ENCODE measurements around the gene ZNF687. TPM values are rescaled to one million over a fixed set of nuclear protein-coding genes. Genes with fewer than 3 reads are reported as not detected.
"Not testable (repeated sequence)": the region's sequence is repeated elsewhere in the genome, so short reads cannot be mapped to it uniquely, and the experiment has no call there.

The ZNF687 gene
- total RNA-seq, 2 experiments from 2014 or later: 27.0 to 29.9 TPM

DNA sequence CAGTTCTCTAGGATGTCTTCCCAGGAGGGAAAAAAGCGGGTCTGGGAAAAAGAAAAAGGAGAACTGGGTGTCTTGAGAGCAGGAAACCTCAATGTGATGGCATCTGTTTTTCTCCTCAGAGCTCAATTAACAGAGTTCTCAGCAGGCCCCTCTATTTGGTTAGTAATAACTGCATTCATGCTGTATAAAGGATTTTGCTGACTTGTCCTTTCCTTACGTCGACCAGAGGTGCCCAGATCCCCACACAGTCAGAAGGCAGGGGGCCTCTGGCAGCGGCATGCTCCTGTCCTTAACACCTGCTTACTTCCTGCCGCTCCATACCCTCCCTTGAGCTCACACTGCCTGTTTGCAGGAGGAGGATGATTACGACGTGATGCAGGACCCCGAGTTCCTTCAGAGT is 15.3 kb upstream of the ZNF687 start:
- no peak overlapping the region for H3K4me3 Mint-ChIP-seq
- no peak overlapping the region for H3K27ac Mint-ChIP-seq
- no peaks in the 10 kb centered on the region for H3K4me1 Mint-ChIP-seq
- H3K27me3 Mint-ChIP-seq: no peaks in the 10 kb centered on the region
- no peak for DNase-seq
- peaks cover 13% of the 10 kb centered on the region for H3K36me3 Mint-ChIP-seq
- H3K9me3 Mint-ChIP-seq: no peaks in the 10 kb centered on the region

DNA sequence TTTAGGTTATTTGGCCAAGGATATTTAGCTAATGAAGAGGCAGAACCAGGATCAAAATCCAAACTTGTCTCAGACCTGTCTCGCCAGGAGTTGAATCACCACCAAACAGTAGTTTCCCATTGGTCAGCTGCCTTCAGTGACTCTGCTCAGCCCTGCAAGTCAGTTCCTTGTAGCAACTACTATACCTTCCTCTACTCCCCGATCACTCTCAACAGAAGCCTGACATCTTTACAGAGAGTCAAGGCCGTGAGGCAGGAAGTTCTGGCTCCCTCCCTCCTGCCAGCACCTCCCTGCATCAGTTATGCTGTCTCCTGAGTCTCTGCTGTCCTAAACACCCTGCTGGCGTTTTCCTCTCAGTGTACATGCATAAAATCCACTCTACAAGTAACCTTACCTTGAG is 14.3 kb upstream of the ZNF687 start:
- Mint-ChIP-seq H3K27ac (no peak overlapping the region), H3K36me3 (peaks cover 15% of the 10 kb centered on the region), H3K27me3 (no peaks in the 10 kb centered on the region), H3K9me3 (no peaks in the 10 kb centered on the region), H3K4me3 (no peak overlapping the region), H3K4me1 (no peaks in the 10 kb centered on the region)
- DNase-seq: no peak

DNA sequence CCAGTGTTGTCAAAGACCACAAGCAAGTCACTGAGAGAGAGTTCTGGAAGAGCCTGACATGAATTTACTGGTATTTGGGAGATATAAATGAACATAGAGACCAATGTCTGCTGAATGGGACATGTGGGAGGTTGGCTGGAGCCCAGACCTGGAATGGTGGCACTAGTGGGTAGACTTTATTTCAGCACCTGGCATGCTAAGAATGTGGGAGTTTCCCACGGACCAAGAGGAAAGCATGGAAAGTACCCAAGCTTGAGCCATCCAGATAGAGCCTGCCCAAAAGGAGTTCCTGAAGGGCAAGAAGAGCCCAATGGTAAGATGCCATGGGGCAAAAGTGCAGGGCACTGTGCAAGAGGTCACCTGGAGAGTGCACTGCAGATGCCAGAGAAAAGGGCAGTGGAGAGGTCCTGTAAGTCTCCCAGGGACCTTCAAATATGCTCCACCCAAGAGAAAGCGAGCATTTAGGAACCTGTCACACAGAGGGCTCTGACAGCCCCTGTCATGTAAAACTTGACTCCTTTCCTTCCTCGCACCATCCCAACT is 8.1 kb upstream of the ZNF687 start:
- no peaks in the 10 kb centered on the region for H3K27me3 Mint-ChIP-seq
- no peaks in the 10 kb centered on the region for H3K9me3 Mint-ChIP-seq
- DNase-seq: no peak
- peaks cover 5% of the 10 kb centered on the region for H3K36me3 Mint-ChIP-seq
- no peak overlapping the region for H3K27ac Mint-ChIP-seq
- H3K4me3 Mint-ChIP-seq: no peak overlapping the region
- peaks cover 17% of the 10 kb centered on the region for H3K4me1 Mint-ChIP-seq

DNA sequence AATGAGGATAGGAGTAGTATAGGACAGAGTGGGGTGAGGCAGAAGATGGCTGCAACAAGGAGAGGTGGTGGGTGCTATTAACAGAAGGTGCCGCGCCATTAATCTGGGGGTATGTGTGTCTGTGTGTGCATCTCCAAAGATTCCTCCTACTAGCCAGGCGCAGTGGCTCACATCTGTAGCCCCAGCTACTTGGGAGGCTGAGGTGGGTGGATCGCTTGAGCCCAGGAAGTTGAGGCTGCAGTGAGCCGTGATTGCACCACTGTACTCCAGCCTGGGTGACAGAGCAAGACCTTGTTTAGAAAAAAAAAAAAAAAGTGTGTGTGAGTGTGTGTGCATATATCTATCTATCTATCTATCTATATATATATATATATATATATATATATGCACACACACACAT is 6.8 kb upstream of the ZNF687 start:
- not testable (repeated sequence) for H3K27ac Mint-ChIP-seq, H3K36me3 Mint-ChIP-seq, DNase-seq, H3K9me3 Mint-ChIP-seq, H3K4me3 Mint-ChIP-seq, H3K27me3 Mint-ChIP-seq
- H3K4me1 Mint-ChIP-seq: peaks cover 18% of the 10 kb centered on the region

DNA sequence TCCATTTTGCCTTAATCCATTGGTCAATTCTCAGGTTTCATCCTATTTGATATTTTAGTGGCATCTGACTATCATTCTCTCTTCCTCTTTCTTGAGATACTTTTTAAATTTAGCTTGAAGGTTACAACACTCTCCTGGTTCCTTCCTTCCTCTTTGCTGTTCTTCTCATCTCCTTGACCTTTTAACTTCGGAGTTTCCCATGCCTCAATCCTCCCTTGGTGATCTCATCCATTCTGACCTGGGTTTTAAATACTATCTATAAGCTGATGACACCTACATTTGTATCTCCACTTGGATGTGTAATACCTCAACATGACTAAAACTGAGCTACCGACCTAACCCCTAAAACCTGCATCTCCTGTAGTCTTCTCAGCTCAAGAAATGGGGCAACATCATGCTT is 4.8 kb upstream of the ZNF687 start:
- peak; percentile 17 for DNase-seq
- H3K27ac Mint-ChIP-seq: peak overlapping the region; percentile 86
- H3K4me1 Mint-ChIP-seq: peaks cover 19% of the 10 kb centered on the region
- peak overlapping the region; percentile 23 for H3K4me3 Mint-ChIP-seq
- no peaks in the 10 kb centered on the region for H3K27me3 Mint-ChIP-seq
- H3K9me3 Mint-ChIP-seq: no peaks in the 10 kb centered on the region
- H3K36me3 Mint-ChIP-seq: peaks cover 5% of the 10 kb centered on the region

DNA sequence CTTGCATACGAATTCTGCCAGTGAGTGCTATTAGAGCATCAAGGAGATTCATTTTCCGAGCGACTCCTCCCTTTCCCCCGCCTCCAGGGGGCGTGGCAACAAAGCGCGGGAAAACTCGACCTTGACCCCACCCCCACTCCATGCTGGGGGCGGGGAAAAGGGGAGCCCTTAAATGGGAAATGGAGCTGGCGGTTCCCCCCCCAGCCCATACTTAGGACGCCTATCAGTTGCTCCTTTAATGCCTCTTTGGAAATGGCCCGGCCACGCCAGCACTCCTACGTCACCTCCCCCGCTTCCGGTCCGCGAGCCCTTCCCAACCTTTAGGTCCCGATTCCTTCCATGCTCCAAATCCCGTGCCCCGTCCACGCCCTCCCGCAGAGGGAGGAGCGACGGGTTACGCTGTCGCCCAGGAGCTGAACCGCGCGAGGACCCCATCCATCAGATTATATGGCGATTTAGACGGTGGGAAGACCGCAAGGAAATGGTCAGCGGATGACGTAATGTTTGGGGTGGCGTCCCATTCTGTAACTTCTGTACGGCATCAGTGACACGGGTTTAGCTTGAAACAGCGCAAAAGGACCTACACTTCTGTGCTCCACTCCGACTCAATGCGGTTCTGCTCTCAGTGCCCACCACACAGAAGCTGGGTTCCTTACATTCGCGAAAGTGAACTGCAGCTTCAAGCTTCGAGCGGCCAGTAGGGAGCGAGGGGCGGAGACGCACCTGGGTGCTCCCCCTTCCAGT is 702 bp upstream of the ZNF687 start:
- H3K4me3 Mint-ChIP-seq: peak overlapping the region; percentile 97
- no peaks in the 10 kb centered on the region for H3K27me3 Mint-ChIP-seq
- H3K4me1 Mint-ChIP-seq: peaks cover 38% of the 10 kb centered on the region
- peak overlapping the region; percentile 98 for H3K27ac Mint-ChIP-seq
- DNase-seq: peak; percentile 94
- H3K9me3 Mint-ChIP-seq: no peaks in the 10 kb centered on the region
- peaks cover 18% of the 10 kb centered on the region for H3K36me3 Mint-ChIP-seq

DNA sequence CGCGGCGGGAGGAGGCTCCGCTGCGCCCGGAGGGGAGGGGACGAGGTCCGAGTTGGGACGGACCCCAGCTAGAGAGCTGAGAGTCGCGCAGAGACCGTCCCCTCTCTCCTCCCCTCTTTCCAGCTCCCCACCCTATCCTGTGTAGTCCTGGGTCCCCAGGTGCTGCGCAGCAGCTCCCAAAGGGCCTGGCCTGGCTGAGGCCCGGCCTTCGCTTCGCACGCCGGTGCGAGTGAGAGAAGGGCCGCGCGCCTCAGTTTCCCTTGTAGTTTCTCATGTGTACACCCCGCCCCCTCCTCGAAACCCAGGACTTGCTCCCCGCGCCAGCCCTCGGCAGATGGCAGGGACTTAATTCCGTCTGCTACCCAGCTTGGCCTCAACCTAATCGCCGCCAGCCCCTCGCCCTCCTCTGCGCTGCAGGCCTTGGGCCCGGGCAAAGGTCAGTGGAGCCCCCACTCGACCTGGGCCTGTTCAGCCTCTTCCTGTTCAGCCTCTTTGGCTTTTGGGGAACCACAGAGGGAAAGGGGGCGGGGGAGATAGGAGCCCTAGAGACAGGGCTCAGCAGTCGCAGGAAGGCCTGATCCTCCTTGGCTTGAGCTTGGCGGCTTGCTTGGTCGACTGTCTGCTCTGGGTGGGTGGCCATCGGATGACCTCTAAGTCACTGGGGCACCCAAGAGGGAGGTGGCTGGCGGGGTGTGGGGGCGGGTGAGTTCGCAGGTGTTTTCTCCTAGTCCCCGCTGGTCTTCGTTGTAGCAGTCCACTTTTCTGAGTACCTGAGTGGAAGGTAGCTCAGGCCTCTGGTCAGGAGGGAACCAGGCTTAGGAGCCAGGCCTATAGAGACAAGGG is 1.0 kb downstream of the ZNF687 start:
- peak overlapping the region; percentile 92 for H3K27ac Mint-ChIP-seq
- DNase-seq: peak; percentile 32
- H3K36me3 Mint-ChIP-seq: peaks cover 16% of the 10 kb centered on the region
- peak overlapping the region; percentile 97 for H3K4me3 Mint-ChIP-seq
- no peaks in the 10 kb centered on the region for H3K27me3 Mint-ChIP-seq
- no peaks in the 10 kb centered on the region for H3K9me3 Mint-ChIP-seq
- H3K4me1 Mint-ChIP-seq: peaks cover 23% of the 10 kb centered on the region

DNA sequence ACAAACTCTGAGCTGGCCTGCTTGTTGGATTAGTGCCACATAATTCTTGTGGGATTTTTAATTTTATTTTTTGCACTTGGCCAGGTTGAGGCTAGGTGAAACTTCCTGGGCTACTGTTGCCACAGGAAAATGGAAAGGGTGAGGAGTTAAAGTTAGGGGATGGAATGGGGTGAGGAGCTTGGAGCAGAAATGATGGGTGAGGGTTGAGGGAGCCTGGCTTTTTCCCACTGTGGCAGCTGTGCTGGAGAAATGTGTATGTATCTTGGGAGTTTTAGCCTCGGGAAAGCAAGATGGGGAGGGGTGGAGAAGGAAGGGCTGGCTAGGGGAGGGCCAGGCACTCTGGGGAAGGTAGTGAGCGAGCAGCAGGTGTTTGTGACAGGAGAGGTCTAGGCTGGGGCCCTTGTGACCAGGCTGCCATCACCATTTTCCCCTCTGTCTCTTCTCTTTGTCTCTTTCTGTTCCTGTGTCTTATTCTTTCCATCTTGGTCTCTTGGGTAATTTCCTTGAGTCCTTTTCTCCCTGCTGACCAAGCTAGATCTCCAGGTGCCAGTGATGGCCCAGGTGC is 2.0 kb downstream of the ZNF687 start:
- peaks cover 22% of the 10 kb centered on the region for H3K36me3 Mint-ChIP-seq
- H3K27ac Mint-ChIP-seq: peak overlapping the region; percentile 92
- no peak for DNase-seq
- no peaks in the 10 kb centered on the region for H3K27me3 Mint-ChIP-seq
- H3K4me3 Mint-ChIP-seq: peak overlapping the region; percentile 97
- H3K4me1 Mint-ChIP-seq: peaks cover 26% of the 10 kb centered on the region
- no peaks in the 10 kb centered on the region for H3K9me3 Mint-ChIP-seq

DNA sequence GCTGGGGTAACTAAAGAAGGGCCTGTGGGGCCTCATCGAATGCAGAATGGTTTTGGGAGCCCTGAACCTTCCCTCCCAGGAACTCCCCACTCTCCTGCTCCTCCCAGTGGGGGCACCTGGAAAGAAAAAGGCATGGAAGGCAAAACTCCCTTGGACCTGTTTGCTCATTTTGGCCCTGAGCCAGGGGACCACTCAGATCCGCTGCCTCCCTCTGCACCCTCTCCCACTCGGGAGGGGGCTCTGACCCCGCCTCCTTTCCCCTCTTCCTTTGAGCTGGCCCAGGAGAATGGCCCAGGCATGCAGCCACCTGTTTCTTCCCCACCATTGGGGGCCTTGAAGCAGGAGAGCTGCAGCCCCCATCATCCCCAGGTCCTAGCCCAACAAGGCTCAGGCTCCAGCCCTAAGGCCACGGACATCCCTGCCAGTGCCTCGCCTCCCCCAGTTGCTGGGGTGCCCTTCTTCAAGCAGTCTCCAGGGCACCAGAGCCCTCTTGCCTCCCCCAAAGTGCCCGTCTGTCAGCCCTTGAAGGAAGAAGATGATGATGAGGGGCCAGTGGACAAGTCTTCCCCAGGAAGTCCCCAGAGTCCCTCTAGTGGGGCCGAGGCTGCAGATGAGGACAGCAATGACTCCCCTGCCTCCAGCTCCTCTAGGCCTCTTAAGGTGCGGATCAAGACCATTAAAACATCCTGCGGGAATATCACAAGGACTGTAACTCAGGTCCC is 4.7 kb downstream of the ZNF687 start:
- Mint-ChIP-seq H3K27me3 (no peaks in the 10 kb centered on the region), H3K27ac (no peak overlapping the region), H3K4me3 (no peak overlapping the region), H3K9me3 (no peaks in the 10 kb centered on the region), H3K36me3 (peaks cover 31% of the 10 kb centered on the region), H3K4me1 (peaks cover 28% of the 10 kb centered on the region)
- DNase-seq: no peak

DNA sequence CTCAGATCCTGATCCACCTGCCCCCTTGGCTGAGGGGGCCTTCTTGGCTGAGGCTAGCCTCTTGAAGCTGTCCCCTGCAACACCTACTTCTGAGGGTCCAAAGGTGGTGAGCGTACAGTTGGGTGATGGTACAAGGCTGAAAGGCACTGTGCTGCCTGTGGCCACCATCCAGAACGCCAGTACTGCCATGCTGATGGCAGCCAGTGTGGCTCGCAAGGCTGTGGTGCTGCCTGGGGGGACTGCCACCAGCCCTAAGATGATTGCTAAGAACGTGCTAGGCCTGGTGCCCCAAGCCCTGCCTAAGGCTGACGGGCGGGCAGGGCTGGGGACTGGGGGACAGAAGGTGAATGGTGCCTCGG is 5.2 kb downstream of the ZNF687 start:
- no peak overlapping the region for H3K4me3 Mint-ChIP-seq
- DNase-seq: no peak
- peaks cover 31% of the 10 kb centered on the region for H3K36me3 Mint-ChIP-seq
- no peaks in the 10 kb centered on the region for H3K9me3 Mint-ChIP-seq
- no peak overlapping the region for H3K27ac Mint-ChIP-seq
- no peaks in the 10 kb centered on the region for H3K27me3 Mint-ChIP-seq
- H3K4me1 Mint-ChIP-seq: peaks cover 28% of the 10 kb centered on the region

DNA sequence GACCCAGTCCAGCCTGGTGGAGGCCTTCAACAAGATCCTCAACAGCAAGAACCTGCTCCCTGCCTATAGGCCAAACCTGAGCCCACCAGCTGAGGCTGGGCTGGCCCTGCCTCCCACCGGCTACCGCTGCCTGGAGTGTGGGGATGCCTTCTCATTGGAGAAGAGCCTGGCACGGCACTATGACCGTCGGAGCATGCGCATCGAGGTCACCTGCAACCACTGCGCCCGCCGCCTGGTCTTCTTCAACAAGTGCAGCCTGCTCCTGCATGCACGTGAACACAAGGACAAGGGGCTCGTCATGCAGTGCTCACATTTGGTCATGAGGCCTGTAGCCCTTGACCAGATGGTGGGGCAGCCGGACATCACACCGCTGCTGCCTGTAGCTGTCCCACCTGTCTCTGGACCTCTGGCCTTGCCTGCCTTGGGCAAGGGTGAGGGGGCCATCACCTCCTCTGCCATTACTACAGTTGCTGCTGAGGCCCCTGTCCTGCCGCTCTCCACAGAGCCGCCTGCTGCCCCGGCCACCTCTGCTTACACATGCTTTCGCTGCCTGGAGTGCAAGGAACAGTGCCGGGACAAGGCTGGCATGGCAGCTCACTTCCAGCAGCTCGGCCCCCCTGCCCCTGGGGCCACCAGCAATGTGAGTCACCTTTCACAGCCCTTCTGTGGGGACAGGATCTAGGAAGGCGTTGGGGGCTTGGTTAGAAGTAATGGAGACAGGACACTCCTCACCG is 5.8 kb downstream of the ZNF687 start:
- peaks cover 35% of the 10 kb centered on the region for H3K36me3 Mint-ChIP-seq
- no peaks in the 10 kb centered on the region for H3K9me3 Mint-ChIP-seq
- no peak overlapping the region for H3K27ac Mint-ChIP-seq
- no peaks in the 10 kb centered on the region for H3K27me3 Mint-ChIP-seq
- DNase-seq: no peak
- H3K4me1 Mint-ChIP-seq: peaks cover 28% of the 10 kb centered on the region
- no peak overlapping the region for H3K4me3 Mint-ChIP-seq

DNA sequence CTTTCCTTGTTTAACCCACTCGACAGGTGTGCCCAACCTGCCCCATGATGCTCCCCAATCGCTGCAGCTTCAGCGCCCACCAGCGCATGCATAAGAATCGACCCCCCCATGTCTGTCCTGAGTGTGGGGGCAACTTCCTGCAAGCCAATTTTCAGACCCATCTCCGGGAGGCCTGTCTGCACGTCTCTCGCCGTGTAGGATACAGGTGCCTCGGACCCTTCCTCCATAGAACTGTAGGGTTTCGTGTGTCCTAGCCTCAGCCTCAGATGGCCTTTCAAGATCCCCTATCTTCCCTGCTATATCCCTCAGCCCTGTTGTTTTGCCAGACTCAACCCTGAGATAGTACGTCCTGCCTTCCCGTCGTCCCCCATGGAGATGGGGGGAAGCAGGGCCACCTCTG is 6.4 kb downstream of the ZNF687 start:
- Mint-ChIP-seq H3K4me3 (no peak overlapping the region), H3K36me3 (peaks cover 33% of the 10 kb centered on the region), H3K9me3 (no peaks in the 10 kb centered on the region), H3K27ac (peak overlapping the region; percentile 47), H3K27me3 (no peaks in the 10 kb centered on the region), H3K4me1 (peaks cover 26% of the 10 kb centered on the region)
- no peak for DNase-seq

DNA sequence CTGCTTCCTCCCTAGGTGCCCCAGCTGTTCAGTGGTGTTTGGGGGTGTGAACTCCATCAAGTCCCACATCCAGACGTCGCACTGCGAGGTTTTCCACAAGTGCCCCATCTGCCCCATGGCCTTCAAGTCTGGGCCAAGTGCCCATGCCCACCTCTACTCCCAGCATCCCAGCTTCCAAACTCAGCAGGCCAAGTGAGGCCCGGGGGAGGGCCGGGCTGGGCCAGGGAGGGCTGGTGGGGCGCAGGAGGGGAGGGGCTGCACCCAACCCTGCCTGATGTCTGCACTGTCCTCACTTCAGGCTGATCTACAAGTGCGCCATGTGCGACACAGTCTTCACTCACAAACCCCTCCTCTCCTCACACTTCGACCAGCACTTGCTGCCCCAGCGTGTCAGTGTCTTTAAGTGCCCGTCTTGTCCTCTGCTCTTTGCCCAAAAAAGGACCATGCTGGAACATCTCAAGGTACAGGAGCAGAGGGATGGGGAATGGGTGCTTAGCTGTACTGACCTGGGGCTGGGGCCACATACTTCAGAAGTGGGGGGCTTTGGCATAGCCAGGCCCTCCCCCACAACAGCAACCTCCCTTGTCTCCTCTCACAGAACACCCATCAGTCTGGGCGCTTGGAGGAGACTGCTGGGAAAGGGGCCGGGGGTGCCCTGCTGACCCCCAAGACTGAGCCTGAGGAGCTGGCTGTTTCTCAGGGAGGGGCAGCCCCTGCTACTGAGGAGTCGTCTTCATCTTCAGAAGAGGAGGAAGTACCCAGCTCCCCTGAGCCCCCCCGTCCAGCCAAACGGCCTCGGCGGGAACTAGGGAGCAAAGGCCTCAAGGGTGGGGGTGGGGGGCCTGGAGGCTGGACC is 7.2 kb downstream of the ZNF687 start:
- peak overlapping the region; percentile 25 for H3K27ac Mint-ChIP-seq
- H3K4me3 Mint-ChIP-seq: no peak overlapping the region
- H3K27me3 Mint-ChIP-seq: no peaks in the 10 kb centered on the region
- H3K9me3 Mint-ChIP-seq: no peaks in the 10 kb centered on the region
- DNase-seq: no peak
- peaks cover 18% of the 10 kb centered on the region for H3K4me1 Mint-ChIP-seq
- H3K36me3 Mint-ChIP-seq: peaks cover 26% of the 10 kb centered on the region

All from activated naive CD8-positive, alpha-beta T cell treated with anti-CD3 and anti-CD28 coated beads for 36 hours (primary cell).